ENCODE measurements around the gene PAPSS1. TPM values are rescaled to one million over a fixed set of nuclear protein-coding genes. Genes with fewer than 3 reads are reported as not detected.

The PAPSS1 gene
- total and polyA plus RNA-seq, 9 of the 15 experiments (the other 6 are each of a cell fraction or from before 2014, with no cell fraction given), result 21.1 to 53.9 (median 41.9) TPM

DNA sequence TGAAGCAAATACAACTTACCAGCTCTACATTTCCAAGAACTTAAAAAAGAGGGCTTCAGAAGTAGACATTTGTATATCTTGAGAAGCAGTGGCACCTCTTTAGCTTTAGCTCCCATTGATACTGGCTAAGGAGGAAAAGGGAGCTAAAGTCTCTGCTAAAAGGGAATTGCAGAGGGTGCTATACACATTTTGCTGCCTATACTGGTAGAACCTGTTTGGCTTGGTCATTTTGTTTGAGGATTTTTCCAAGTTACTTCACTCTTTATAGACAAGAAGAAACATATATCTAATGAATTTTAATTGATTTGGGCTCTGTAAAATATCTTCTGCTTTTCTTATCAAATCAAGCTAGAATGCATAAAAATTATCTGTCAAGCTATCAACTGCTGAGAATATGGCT, 11.8 kb downstream of the PAPSS1 start (continued):
- TF ChIP-seq, protein P1, sequence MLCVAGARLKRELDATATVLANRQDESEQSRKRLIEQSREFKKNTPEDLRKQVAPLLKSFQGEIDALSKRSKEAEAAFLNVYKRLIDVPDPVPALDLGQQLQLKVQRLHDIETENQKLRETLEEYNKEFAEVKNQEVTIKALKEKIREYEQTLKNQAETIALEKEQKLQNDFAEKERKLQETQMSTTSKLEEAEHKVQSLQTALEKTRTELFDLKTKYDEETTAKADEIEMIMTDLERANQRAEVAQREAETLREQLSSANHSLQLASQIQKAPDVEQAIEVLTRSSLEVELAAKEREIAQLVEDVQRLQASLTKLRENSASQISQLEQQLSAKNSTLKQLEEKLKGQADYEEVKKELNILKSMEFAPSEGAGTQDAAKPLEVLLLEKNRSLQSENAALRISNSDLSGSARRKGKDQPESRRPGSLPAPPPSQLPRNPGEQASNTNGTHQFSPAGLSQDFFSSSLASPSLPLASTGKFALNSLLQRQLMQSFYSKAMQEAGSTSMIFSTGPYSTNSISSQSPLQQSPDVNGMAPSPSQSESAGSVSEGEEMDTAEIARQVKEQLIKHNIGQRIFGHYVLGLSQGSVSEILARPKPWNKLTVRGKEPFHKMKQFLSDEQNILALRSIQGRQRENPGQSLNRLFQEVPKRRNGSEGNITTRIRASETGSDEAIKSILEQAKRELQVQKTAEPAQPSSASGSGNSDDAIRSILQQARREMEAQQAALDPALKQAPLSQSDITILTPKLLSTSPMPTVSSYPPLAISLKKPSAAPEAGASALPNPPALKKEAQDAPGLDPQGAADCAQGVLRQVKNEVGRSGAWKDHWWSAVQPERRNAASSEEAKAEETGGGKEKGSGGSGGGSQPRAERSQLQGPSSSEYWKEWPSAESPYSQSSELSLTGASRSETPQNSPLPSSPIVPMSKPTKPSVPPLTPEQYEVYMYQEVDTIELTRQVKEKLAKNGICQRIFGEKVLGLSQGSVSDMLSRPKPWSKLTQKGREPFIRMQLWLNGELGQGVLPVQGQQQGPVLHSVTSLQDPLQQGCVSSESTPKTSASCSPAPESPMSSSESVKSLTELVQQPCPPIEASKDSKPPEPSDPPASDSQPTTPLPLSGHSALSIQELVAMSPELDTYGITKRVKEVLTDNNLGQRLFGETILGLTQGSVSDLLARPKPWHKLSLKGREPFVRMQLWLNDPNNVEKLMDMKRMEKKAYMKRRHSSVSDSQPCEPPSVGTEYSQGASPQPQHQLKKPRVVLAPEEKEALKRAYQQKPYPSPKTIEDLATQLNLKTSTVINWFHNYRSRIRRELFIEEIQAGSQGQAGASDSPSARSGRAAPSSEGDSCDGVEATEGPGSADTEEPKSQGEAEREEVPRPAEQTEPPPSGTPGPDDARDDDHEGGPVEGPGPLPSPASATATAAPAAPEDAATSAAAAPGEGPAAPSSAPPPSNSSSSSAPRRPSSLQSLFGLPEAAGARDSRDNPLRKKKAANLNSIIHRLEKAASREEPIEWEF (CRISPR knock-in tag; IDR thresholded peaks at IDR 0.05), result no peak
- no peak for TF ChIP-seq HMG20B (CRISPR knock-in tag; IDR thresholded peaks at IDR 0.05)
- TF ChIP-seq NR1H2 (CRISPR knock-in tag; IDR thresholded peaks at IDR 0.05), result no peak
- TF ChIP-seq, protein P2, sequence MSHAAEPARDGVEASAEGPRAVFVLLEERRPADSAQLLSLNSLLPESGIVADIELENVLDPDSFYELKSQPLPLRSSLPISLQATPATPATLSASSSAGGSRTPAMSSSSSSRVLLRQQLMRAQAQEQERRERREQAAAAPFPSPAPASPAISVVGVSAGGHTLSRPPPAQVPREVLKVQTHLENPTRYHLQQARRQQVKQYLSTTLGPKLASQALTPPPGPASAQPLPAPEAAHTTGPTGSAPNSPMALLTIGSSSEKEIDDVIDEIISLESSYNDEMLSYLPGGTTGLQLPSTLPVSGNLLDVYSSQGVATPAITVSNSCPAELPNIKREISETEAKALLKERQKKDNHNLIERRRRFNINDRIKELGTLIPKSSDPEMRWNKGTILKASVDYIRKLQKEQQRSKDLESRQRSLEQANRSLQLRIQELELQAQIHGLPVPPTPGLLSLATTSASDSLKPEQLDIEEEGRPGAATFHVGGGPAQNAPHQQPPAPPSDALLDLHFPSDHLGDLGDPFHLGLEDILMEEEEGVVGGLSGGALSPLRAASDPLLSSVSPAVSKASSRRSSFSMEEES (CRISPR knock-in tag; IDR thresholded peaks at IDR 0.05), result no peak
- TF ChIP-seq ZNF507 (tag; conservative IDR thresholded peaks at IDR 0.05), result no peak
- TF ChIP-seq NFIC (IDR thresholded peaks at IDR 0.05), result no peak
- TF ChIP-seq, protein P3, sequence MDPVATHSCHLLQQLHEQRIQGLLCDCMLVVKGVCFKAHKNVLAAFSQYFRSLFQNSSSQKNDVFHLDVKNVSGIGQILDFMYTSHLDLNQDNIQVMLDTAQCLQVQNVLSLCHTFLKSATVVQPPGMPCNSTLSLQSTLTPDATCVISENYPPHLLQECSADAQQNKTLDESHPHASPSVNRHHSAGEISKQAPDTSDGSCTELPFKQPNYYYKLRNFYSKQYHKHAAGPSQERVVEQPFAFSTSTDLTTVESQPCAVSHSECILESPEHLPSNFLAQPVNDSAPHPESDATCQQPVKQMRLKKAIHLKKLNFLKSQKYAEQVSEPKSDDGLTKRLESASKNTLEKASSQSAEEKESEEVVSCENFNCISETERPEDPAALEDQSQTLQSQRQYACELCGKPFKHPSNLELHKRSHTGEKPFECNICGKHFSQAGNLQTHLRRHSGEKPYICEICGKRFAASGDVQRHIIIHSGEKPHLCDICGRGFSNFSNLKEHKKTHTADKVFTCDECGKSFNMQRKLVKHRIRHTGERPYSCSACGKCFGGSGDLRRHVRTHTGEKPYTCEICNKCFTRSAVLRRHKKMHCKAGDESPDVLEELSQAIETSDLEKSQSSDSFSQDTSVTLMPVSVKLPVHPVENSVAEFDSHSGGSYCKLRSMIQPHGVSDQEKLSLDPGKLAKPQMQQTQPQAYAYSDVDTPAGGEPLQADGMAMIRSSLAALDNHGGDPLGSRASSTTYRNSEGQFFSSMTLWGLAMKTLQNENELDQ (CRISPR knock-in tag; IDR thresholded peaks at IDR 0.05; ENCODE audit: borderline replicate concordance), result no peak
- no peak for TF ChIP-seq RUNX1 (IDR thresholded peaks at IDR 0.05; ENCODE audit: low read depth)
- no peak for TF ChIP-seq JUND (IDR thresholded peaks at IDR 0.05; ENCODE audit: borderline replicate concordance, low read depth, low read length)
- TF ChIP-seq JUND (tag; IDR thresholded peaks at IDR 0.05; ENCODE audit: borderline replicate concordance, low read depth, low read length), result no peak
- no peak for TF ChIP-seq ZZZ3 (IDR thresholded peaks at IDR 0.05)
- TF ChIP-seq HNRNPL (IDR thresholded peaks at IDR 0.05; ENCODE audit: low read depth, low read length), result no peak

Data from K562 (cell line).